Fibroblast of lung (primary cell): ENCODE data around the gene FOXL1. TPM values are rescaled to one million over a fixed set of nuclear protein-coding genes. Genes with fewer than 3 reads are reported as not detected.

Source experiments
- DNase-seq, 2 donors: peaks; one replicate each; pipeline versions ENCODE4 v3.0.0 to v3.0.0-alpha.2; 2010; ENCODE audit warnings: low read depth in 2 of 2
- H2AFZ ChIP-seq: 2 replicates; pipeline ENCODE4 v1.5.1; 2012; ENCODE audit warnings: low read length, control low read depth, inconsistent platforms
- H3K27ac ChIP-seq: 2 replicates; pipeline ENCODE4 v1.5.1; 2011; ENCODE audit warnings: low read length, control low read depth; ENCODE audit not compliant: insufficient read depth
- H3K27me3 ChIP-seq: 2 replicates; pipeline ENCODE4 v1.5.1; 2011; ENCODE audit warnings: mild to moderate bottlenecking, low read length; ENCODE audit not compliant: control insufficient read depth, insufficient read depth
- H3K36me3 ChIP-seq: 2 replicates; pipeline ENCODE4 v1.5.1; 2011; ENCODE audit warnings: low read length; ENCODE audit not compliant: control insufficient read depth, insufficient read depth
- H3K4me1 ChIP-seq: 2 replicates; pipeline ENCODE4 v1.5.1; 2011; ENCODE audit warnings: low read length; ENCODE audit not compliant: control insufficient read depth, insufficient read depth; ENCODE audit errors: extremely low read depth
- H3K4me2 ChIP-seq: 2 replicates; pipeline ENCODE4 v1.5.1; 2011; ENCODE audit warnings: low read length, control low read depth; ENCODE audit not compliant: insufficient read depth; ENCODE audit errors: extremely low read depth
- H3K4me3 ChIP-seq, 4 experiments: fragments of 200-600 bp in 1 of 4; sonication (generic) in 1 of 4; replicated peaks in 1 of 4; 2 replicates each; pipeline ENCODE4 v1.5.1; 2011 to 2016; ENCODE audit warnings: low read length in 4 of 4, low read depth in 3 of 4, mild to moderate bottlenecking in 3 of 4, control low read depth in 2 of 4, inconsistent platforms in 1 of 4, mixed read lengths in 1 of 4; ENCODE audit not compliant: insufficient read depth in 1 of 4; ENCODE audit errors: control extremely low read depth in 1 of 4
- H3K79me2 ChIP-seq: 2 replicates; pipeline ENCODE4 v1.5.1; 2012; ENCODE audit warnings: mild to moderate bottlenecking, low read length, inconsistent platforms; ENCODE audit not compliant: control insufficient read depth, insufficient read depth
- H3K9ac ChIP-seq: 2 replicates; pipeline ENCODE4 v1.5.1; 2011; ENCODE audit warnings: mild to moderate bottlenecking, low read length, control low read depth; ENCODE audit not compliant: insufficient read depth
- H3K9me3 ChIP-seq: 2 replicates; pipeline ENCODE4 v1.5.1; 2012; ENCODE audit warnings: low read depth, low read length; ENCODE audit not compliant: control insufficient read depth, insufficient read depth
- H4K20me1 ChIP-seq: 2 replicates; pipeline ENCODE4 v1.5.1; 2011; ENCODE audit warnings: low read length; ENCODE audit not compliant: control insufficient read depth, insufficient read depth; ENCODE audit errors: extremely low read depth
- CTCF ChIP-seq, 2 donors: IDR thresholded peaks in 1 of 2; conservative IDR thresholded peaks in 1 of 2; 1 replicate in 1 of 2; 2 replicates in 1 of 2; pipeline ENCODE4 v1.5.1; 2011 to 2012; ENCODE audit warnings: low read length in 2 of 2, control low read depth in 1 of 2, inconsistent platforms in 1 of 2, low read depth in 1 of 2, mild to moderate bottlenecking in 1 of 2
- EZH2 ChIP-seq: IDR thresholded peaks from 2 replicates; pipeline ENCODE4 v1.5.1; 2012; ENCODE audit warnings: low read length, control low read depth, mild to moderate bottlenecking; ENCODE audit errors: missing control alignments
- polyA plus RNA-seq, 2 donors: library from polyadenylated mRNA; depleted of rRNA in 1 of 2; stranded (reverse) in 1 of 2; unstranded in 1 of 2; fragments of >200 nt; gene quantifications; 2 replicates each; pipeline ENCODE4 v1.2.1, GENCODE V29; 2011 to 2012; ENCODE audit warnings: missing spikeins in 1 of 2
- total RNA-seq: library from RNA; depleted of rRNA; stranded (reverse); fragments of >200 nt; gene quantifications from 2 replicates; pipeline ENCODE4 v1.2.1, GENCODE V29; 2014

The FOXL1 gene
- total and polyA plus RNA-seq, 2 donors (not counting 1 experiment from before 2014, with no cell fraction given) = 5.9 to 27.4 TPM

GRCh38 chr16:86626284-86626683 is 47.9 kb downstream of the FOXL1 start:
- Histone ChIP-seq H3K36me3 (no peaks in the 10 kb centered on the region), H4K20me1 (no peaks in the 10 kb centered on the region), H3K9ac (no peak overlapping the region), H3K27ac (no peak overlapping the region), H3K4me1 (no peaks in the 10 kb centered on the region), H3K27me3 (no peaks in the 10 kb centered on the region), H3K9me3 (no peaks in the 10 kb centered on the region), H3K4me2 (no peak overlapping the region), H2AFZ (no peak overlapping the region), H3K79me2 (no peaks in the 10 kb centered on the region), H3K4me3 (no peak overlapping the region)
- no peak for DNase-seq
- TF ChIP-seq CTCF (conservative IDR thresholded peaks at IDR 0.05 in 1 of 2, IDR thresholded peaks at IDR 0.05 in 1 of 2; ENCODE audit: low read depth in 1 of 2, low read length in 2 of 2) (no peak), EZH2 (no peak)

- Histone ChIP-seq H3K4me3 (no peak overlapping the region), H3K79me2 (no peaks in the 10 kb centered on the region), H3K4me2 (no peak overlapping the region), H3K4me1 (no peaks in the 10 kb centered on the region), H2AFZ (no peak overlapping the region), H3K27ac (no peak overlapping the region), H3K9ac (no peak overlapping the region), H3K27me3 (no peaks in the 10 kb centered on the region), H3K9me3 (no peaks in the 10 kb centered on the region), H4K20me1 (no peaks in the 10 kb centered on the region), H3K36me3 (no peaks in the 10 kb centered on the region)
- peak in 1 of 2 donors; percentile 55 for DNase-seq
- no peak for TF ChIP-seq CTCF (conservative IDR thresholded peaks at IDR 0.05 in 1 of 2, IDR thresholded peaks at IDR 0.05 in 1 of 2; ENCODE audit: low read depth in 1 of 2, low read length in 2 of 2)
- TF ChIP-seq EZH2 = no peak
These were observed 48.6 kb downstream of the FOXL1 start for GRCh38 chr16:86626966-86627365.

GRCh38 chr16:86628614-86629013 is 50.3 kb downstream of the FOXL1 start:
- no peaks in the 10 kb centered on the region for H3K9me3 ChIP-seq
- no peak overlapping the region for H3K4me3 ChIP-seq
- no peak overlapping the region for H3K4me2 ChIP-seq
- peak in 1 of 2 donors; percentile 73 for DNase-seq
- H3K4me1 ChIP-seq = no peaks in the 10 kb centered on the region
- no peaks in the 10 kb centered on the region for H3K36me3 ChIP-seq
- H3K9ac ChIP-seq = no peak overlapping the region
- no peak for TF ChIP-seq EZH2
- no peak for TF ChIP-seq CTCF (conservative IDR thresholded peaks at IDR 0.05 in 1 of 2, IDR thresholded peaks at IDR 0.05 in 1 of 2; ENCODE audit: low read depth in 1 of 2, low read length in 2 of 2)
- no peaks in the 10 kb centered on the region for H3K79me2 ChIP-seq
- H4K20me1 ChIP-seq = no peaks in the 10 kb centered on the region
- no peaks in the 10 kb centered on the region for H3K27me3 ChIP-seq
- H2AFZ ChIP-seq = no peak overlapping the region
- no peak overlapping the region for H3K27ac ChIP-seq
